T-helper 2 cell treated with Interferon-gamma antibody and Interleukin-4, amounts not matched to agents 5 μg/mL and 100 μg/mL, for 36 hours (primary cell): ENCODE measurements around the gene ABTB2.

ENCODE experiments used
- DNase-seq: peaks from one replicate; pipeline ENCODE4 v3.0.0; 2021; ENCODE audit warnings: low spot score
- H3K27ac Mint-ChIP-seq: one replicate; pipeline ENCODE4 v1.8.0; 2021; ENCODE audit warnings: mild to moderate bottlenecking, mixed read lengths
- H3K27me3 Mint-ChIP-seq: one replicate; pipeline ENCODE4 v1.8.0; 2021; ENCODE audit warnings: low read depth, mixed read lengths
- H3K36me3 Mint-ChIP-seq: one replicate; pipeline ENCODE4 v1.8.0; 2021; ENCODE audit warnings: low read depth, mixed read lengths
- H3K4me1 Mint-ChIP-seq: one replicate; pipeline ENCODE4 v1.8.0; 2021; ENCODE audit warnings: low read depth, mixed read lengths
- H3K4me3 Mint-ChIP-seq: one replicate; pipeline ENCODE4 v1.8.0; 2022; ENCODE audit warnings: mild to moderate bottlenecking, moderate library complexity, mixed read lengths
- H3K9me3 Mint-ChIP-seq: one replicate; pipeline ENCODE4 v1.8.0; 2021; ENCODE audit warnings: mixed read lengths

ABTB2 gene

GRCh38 chr11:34240150-34240494 lies 117.7 kb downstream of the ABTB2 start:
- Mint-ChIP-seq H3K9me3 (no peaks in the 10 kb centered on the region), H3K27me3 (peaks cover 2% of the 10 kb centered on the region), H3K36me3 (no peaks in the 10 kb centered on the region), H3K27ac (no peak overlapping the region), H3K4me3 (no peak overlapping the region), H3K4me1 (peaks cover 68% of the 10 kb centered on the region)
- DNase-seq = no peak

- Mint-ChIP-seq H3K27me3 (peaks cover 2% of the 10 kb centered on the region), H3K36me3 (no peaks in the 10 kb centered on the region), H3K4me3 (peak overlapping the region; percentile 29), H3K4me1 (peaks cover 66% of the 10 kb centered on the region), H3K27ac (no peak overlapping the region), H3K9me3 (no peaks in the 10 kb centered on the region)
- no peak for DNase-seq
Measured at GRCh38 chr11:34239465-34240149, 118.2 kb downstream of the ABTB2 start.

- Mint-ChIP-seq H3K4me3 (no peak overlapping the region), H3K27me3 (peaks cover 2% of the 10 kb centered on the region), H3K9me3 (no peaks in the 10 kb centered on the region), H3K27ac (no peak overlapping the region), H3K36me3 (no peaks in the 10 kb centered on the region), H3K4me1 (peaks cover 66% of the 10 kb centered on the region)
- DNase-seq = no peak
Measured at GRCh38 chr11:34238966-34239365, 118.8 kb downstream of the ABTB2 start.

GRCh38 chr11:34238533-34238932 lies 119.3 kb downstream of the ABTB2 start:
- H3K27me3 Mint-ChIP-seq = peaks cover 2% of the 10 kb centered on the region
- H3K36me3 Mint-ChIP-seq = no peaks in the 10 kb centered on the region
- DNase-seq = no peak
- no peaks in the 10 kb centered on the region for H3K9me3 Mint-ChIP-seq
- peaks cover 65% of the 10 kb centered on the region for H3K4me1 Mint-ChIP-seq
- H3K4me3 Mint-ChIP-seq = no peak overlapping the region
- no peak overlapping the region for H3K27ac Mint-ChIP-seq

- Mint-ChIP-seq H3K36me3 (no peaks in the 10 kb centered on the region), H3K27me3 (peaks cover 2% of the 10 kb centered on the region), H3K4me3 (no peak overlapping the region), H3K9me3 (no peaks in the 10 kb centered on the region), H3K4me1 (peaks cover 53% of the 10 kb centered on the region), H3K27ac (no peak overlapping the region)
- no peak for DNase-seq
Measured at GRCh38 chr11:34236572-34236971, 121.2 kb downstream of the ABTB2 start.

- H3K27ac Mint-ChIP-seq = peak overlapping the region; percentile 86
- H3K9me3 Mint-ChIP-seq = no peaks in the 10 kb centered on the region
- peaks cover 51% of the 10 kb centered on the region for H3K4me1 Mint-ChIP-seq
- H3K27me3 Mint-ChIP-seq = peaks cover 2% of the 10 kb centered on the region
- H3K4me3 Mint-ChIP-seq = peak overlapping the region; percentile 46
- H3K36me3 Mint-ChIP-seq = no peaks in the 10 kb centered on the region
- DNase-seq = no peak
Measured at GRCh38 chr11:34235591-34236071, 122.2 kb downstream of the ABTB2 start.

GRCh38 chr11:34235189-34235588 lies 122.6 kb downstream of the ABTB2 start:
- peak overlapping the region; percentile 46 for H3K4me3 Mint-ChIP-seq
- peak overlapping the region; percentile 86 for H3K27ac Mint-ChIP-seq
- peaks cover 2% of the 10 kb centered on the region for H3K27me3 Mint-ChIP-seq
- H3K4me1 Mint-ChIP-seq = peaks cover 50% of the 10 kb centered on the region
- no peaks in the 10 kb centered on the region for H3K36me3 Mint-ChIP-seq
- DNase-seq = peak; percentile 47
- H3K9me3 Mint-ChIP-seq = no peaks in the 10 kb centered on the region

GRCh38 chr11:34234086-34234740 lies 123.6 kb downstream of the ABTB2 start:
- peak overlapping the region; percentile 68 for H3K27ac Mint-ChIP-seq
- peaks cover 43% of the 10 kb centered on the region for H3K4me1 Mint-ChIP-seq
- DNase-seq = peak; percentile 88
- H3K4me3 Mint-ChIP-seq = peak overlapping the region; percentile 67
- H3K9me3 Mint-ChIP-seq = no peaks in the 10 kb centered on the region
- no peaks in the 10 kb centered on the region for H3K36me3 Mint-ChIP-seq
- H3K27me3 Mint-ChIP-seq = peaks cover 2% of the 10 kb centered on the region

- no peak overlapping the region for H3K4me3 Mint-ChIP-seq
- no peak overlapping the region for H3K27ac Mint-ChIP-seq
- H3K4me1 Mint-ChIP-seq = peaks cover 38% of the 10 kb centered on the region
- H3K9me3 Mint-ChIP-seq = no peaks in the 10 kb centered on the region
- H3K27me3 Mint-ChIP-seq = peaks cover 2% of the 10 kb centered on the region
- no peak for DNase-seq
- H3K36me3 Mint-ChIP-seq = no peaks in the 10 kb centered on the region
Measured at GRCh38 chr11:34233215-34233614, 124.6 kb downstream of the ABTB2 start.

- H3K9me3 Mint-ChIP-seq = no peaks in the 10 kb centered on the region
- no peak overlapping the region for H3K27ac Mint-ChIP-seq
- H3K4me3 Mint-ChIP-seq = no peak overlapping the region
- peaks cover 35% of the 10 kb centered on the region for H3K4me1 Mint-ChIP-seq
- H3K27me3 Mint-ChIP-seq = no peaks in the 10 kb centered on the region
- no peak for DNase-seq
- no peaks in the 10 kb centered on the region for H3K36me3 Mint-ChIP-seq
Measured at GRCh38 chr11:34232807-34233206, 125.0 kb downstream of the ABTB2 start.

GRCh38 chr11:34226210-34226609 lies 131.6 kb downstream of the ABTB2 start:
- H3K36me3 Mint-ChIP-seq = no peaks in the 10 kb centered on the region
- no peak for DNase-seq
- H3K4me1 Mint-ChIP-seq = peaks cover 2% of the 10 kb centered on the region
- H3K27me3 Mint-ChIP-seq = no peaks in the 10 kb centered on the region
- no peak overlapping the region for H3K27ac Mint-ChIP-seq
- H3K4me3 Mint-ChIP-seq = no peak overlapping the region
- H3K9me3 Mint-ChIP-seq = no peaks in the 10 kb centered on the region

- peaks cover 1% of the 10 kb centered on the region for H3K4me1 Mint-ChIP-seq
- no peaks in the 10 kb centered on the region for H3K9me3 Mint-ChIP-seq
- H3K27ac Mint-ChIP-seq = no peak overlapping the region
- H3K4me3 Mint-ChIP-seq = no peak overlapping the region
- H3K27me3 Mint-ChIP-seq = no peaks in the 10 kb centered on the region
- no peak for DNase-seq
- H3K36me3 Mint-ChIP-seq = no peaks in the 10 kb centered on the region
Measured at GRCh38 chr11:34225091-34225490, 132.7 kb downstream of the ABTB2 start.

GRCh38 chr11:34224434-34224966 lies 133.3 kb downstream of the ABTB2 start:
- Mint-ChIP-seq H3K4me1 (no peaks in the 10 kb centered on the region), H3K9me3 (no peaks in the 10 kb centered on the region), H3K4me3 (no peak overlapping the region), H3K27ac (no peak overlapping the region), H3K27me3 (no peaks in the 10 kb centered on the region), H3K36me3 (no peaks in the 10 kb centered on the region)
- no peak for DNase-seq

- no peaks in the 10 kb centered on the region for H3K4me1 Mint-ChIP-seq
- no peak for DNase-seq
- no peak overlapping the region for H3K27ac Mint-ChIP-seq
- no peak overlapping the region for H3K4me3 Mint-ChIP-seq
- no peaks in the 10 kb centered on the region for H3K27me3 Mint-ChIP-seq
- H3K9me3 Mint-ChIP-seq = no peaks in the 10 kb centered on the region
- no peaks in the 10 kb centered on the region for H3K36me3 Mint-ChIP-seq
Measured at GRCh38 chr11:34223907-34224306, 133.9 kb downstream of the ABTB2 start.
